ENCODE results near the gene DNMT1.

Gene DNMT1

DNA sequence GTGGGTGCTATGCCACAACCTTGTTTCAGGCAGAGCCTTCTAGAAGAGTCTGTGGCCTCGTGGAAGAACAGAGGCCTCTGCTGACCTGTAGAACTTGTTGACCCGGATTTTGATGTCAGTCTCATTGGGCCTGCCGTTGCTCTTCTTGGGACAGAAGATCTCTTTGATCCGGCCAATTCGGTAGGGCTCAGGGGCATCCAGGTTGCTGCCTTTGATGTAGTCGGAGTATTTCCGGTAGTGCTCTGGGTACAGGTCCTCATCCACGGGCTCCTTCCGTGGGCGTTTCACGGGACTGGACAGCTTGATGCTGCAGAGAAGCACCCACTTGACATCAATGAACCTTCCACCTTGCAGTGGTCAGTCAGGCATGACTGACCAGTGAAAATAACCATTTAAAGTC, 51.1 kb downstream of the DNMT1 start:
- H3K4me3 ChIP-seq (ENCODE audit: low read depth, low read length) = no peak overlapping the region
- TF ChIP-seq, protein P1, sequence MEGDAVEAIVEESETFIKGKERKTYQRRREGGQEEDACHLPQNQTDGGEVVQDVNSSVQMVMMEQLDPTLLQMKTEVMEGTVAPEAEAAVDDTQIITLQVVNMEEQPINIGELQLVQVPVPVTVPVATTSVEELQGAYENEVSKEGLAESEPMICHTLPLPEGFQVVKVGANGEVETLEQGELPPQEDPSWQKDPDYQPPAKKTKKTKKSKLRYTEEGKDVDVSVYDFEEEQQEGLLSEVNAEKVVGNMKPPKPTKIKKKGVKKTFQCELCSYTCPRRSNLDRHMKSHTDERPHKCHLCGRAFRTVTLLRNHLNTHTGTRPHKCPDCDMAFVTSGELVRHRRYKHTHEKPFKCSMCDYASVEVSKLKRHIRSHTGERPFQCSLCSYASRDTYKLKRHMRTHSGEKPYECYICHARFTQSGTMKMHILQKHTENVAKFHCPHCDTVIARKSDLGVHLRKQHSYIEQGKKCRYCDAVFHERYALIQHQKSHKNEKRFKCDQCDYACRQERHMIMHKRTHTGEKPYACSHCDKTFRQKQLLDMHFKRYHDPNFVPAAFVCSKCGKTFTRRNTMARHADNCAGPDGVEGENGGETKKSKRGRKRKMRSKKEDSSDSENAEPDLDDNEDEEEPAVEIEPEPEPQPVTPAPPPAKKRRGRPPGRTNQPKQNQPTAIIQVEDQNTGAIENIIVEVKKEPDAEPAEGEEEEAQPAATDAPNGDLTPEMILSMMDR (IDR thresholded peaks at IDR 0.05; ENCODE audit: control insufficient read depth, extremely low read depth, insufficient read depth) = no peak
- no peak for DNase-seq (ENCODE audit: low read depth)

DNA sequence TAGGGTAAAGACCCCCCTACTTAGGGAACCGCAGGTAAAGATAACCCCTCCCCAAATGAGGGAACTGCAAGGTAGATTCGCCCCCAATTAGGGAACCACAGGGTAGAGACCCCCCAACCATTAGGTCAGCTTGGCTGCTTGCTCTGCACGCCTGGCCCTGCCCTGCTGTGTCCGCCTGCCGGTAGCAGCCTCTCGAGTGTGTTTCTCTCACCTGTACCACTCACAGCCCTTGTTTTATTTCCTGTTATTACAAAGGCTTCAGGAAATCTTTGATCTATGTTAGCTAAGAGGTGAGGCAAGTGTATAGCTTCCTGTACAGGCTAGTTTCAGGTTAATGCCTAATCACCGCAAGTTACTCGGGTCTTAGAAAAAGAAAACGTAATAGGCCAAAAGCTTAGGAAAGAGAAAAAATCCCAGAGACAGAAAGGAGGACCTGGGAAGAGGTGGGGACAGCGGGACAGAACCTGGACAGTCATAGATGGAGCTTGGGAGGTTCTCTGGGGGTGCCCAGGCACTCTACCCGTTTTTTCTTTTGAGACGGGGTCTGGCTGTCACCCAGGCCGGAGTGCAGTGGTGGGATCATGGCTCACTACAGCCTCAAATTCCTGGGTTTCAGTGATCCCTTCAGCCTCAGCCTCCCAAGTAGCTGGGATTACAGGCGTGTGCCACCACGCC, 51.9 kb downstream of the DNMT1 start:
- no peak overlapping the region for H3K4me3 ChIP-seq (ENCODE audit: low read depth, low read length)
- DNase-seq (ENCODE audit: low read depth) = no peak
- TF ChIP-seq, protein P1 (IDR thresholded peaks at IDR 0.05; ENCODE audit: control insufficient read depth, extremely low read depth, insufficient read depth) = no peak

DNA sequence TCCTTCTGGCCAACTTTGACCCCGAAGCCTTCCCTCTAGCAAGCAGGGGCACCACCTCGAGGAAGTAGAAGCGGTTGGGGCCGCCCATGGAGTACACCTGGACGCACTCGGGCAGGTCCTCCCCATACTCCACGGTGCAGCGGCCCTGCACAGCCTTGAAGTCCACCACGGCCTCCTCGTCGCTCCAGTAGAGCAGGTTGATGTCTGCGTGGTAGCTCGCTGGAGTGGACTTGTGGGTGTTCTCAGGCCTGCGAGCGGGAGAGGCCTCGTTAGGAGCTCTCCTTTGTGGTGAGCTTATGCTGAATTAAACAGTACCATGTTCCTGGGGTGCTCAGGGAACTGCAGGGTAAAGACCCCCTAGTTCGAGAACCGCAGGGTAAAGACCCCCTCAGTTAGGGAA, 52.8 kb downstream of the DNMT1 start:
- H3K4me3 ChIP-seq (ENCODE audit: low read depth, low read length) = no peak overlapping the region
- TF ChIP-seq, protein P1 (IDR thresholded peaks at IDR 0.05; ENCODE audit: control insufficient read depth, extremely low read depth, insufficient read depth) = no peak
- no peak for DNase-seq (ENCODE audit: low read depth)

DNA sequence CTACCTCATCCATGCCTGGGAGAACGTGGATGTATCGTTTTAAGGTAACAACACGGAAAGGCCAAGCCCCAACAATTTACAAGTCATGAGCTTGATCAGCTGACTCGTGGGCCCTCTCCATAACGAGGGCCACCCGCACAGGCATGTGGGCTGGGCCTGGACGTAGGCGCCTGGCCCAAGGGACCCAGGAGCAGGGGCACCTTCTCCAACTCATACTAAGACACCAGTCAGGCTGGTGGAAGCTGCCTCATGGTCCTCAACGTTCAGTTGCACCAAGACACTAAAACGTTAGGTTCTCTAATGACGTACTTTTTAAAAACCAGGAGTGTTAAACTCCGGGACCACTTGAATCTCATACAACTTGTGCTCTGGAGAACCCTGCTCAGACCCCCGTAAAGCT, 53.3 kb downstream of the DNMT1 start:
- no peak for DNase-seq (ENCODE audit: low read depth)
- TF ChIP-seq, protein P1 (IDR thresholded peaks at IDR 0.05; ENCODE audit: control insufficient read depth, extremely low read depth, insufficient read depth) = no peak
- H3K4me3 ChIP-seq (ENCODE audit: low read depth, low read length) = no peak overlapping the region

- TF ChIP-seq, protein P1 (IDR thresholded peaks at IDR 0.05; ENCODE audit: control insufficient read depth, extremely low read depth, insufficient read depth) = no peak
- no peak overlapping the region for H3K4me3 ChIP-seq (ENCODE audit: low read depth, low read length)
- no peak for DNase-seq (ENCODE audit: low read depth)
Observed at GRCh38 chr19:10139952-10140351, 54.8 kb downstream of the DNMT1 start.

DNA sequence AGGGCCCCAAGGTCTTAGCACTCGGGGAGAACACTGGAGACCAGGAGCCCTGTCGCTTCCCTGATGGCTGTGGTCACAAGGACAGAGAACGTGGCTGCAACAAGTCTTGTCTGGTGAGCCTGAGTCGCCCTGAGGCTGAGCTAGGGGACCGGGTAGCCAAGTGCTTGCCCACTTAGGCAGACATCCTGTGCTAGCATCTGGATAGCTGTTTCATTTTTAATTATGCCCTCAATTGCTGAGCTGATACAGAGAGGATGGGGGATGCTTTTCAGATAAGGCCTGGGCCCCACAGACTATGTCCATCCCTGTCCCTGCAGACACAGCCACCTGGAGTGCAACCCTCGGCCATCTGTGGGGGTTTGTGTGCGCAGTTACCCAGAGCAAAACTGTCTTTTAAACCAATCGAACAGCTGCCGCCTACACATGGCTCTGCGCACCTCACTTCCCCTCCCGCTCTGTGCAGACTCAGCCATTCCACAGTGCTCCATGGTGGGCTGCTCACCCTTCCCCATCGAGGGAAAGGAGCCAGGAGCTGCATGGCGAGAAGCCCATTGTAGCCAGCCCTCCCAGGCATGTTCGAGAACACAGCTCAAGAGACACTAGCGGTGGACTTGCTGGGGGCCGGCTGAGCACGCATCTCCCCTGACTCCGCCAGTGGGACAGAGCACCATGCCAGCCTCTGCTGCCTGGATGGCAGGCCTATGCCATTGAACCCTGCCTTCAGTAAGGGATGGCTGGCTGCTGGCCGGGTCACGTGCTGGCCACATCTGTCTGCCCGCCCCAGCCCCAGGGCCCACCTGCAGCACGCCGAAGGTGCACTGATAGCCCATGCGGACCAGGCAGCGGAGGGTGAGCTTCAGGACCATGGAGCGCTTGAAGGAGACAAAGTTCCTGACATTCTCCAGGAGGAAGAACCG, 55.6 kb downstream of the DNMT1 start:
- H3K4me3 ChIP-seq (ENCODE audit: low read depth, low read length) = no peak overlapping the region
- TF ChIP-seq, protein P1 (IDR thresholded peaks at IDR 0.05; ENCODE audit: control insufficient read depth, extremely low read depth, insufficient read depth) = no peak
- no peak for DNase-seq (ENCODE audit: low read depth)
